Spleen (tissue), 11 donors: ENCODE measurements around the gene ELOVL2. TPM values are rescaled to one million over a fixed set of nuclear protein-coding genes. Genes with fewer than 3 reads are reported as not detected.
"Not testable (repeated sequence)": the region's sequence is repeated elsewhere in the genome, so short reads cannot be mapped to it uniquely, and the experiment has no call there.

ENCODE experiments used
- DNase-seq: peaks from one replicate; pipeline ENCODE4 v3.0.0-alpha.2; 2020
- H3K27ac ChIP-seq, 8 donors: fragments of 200-600 bp; sonication (generic) in 7 of 8; 1 replicate in 4 of 8; 2 replicates in 4 of 8; pipeline versions ENCODE4 v1.5.0 to v1.8.0; 2016 to 2021; ENCODE audit warnings: inconsistent platforms in 4 of 8, mild to moderate bottlenecking in 4 of 8, moderate library complexity in 1 of 8
- H3K27me3 ChIP-seq, 7 donors: fragments of 200-600 bp; sonication (generic) in 6 of 7; replicated peaks in 1 of 7; 1 replicate in 4 of 7; 2 replicates in 3 of 7; pipeline versions ENCODE4 v1.5.0 to v1.8.0; 2016 to 2021; ENCODE audit warnings: inconsistent platforms in 3 of 7, mild to moderate bottlenecking in 1 of 7
- H3K36me3 ChIP-seq, 6 donors: fragments of 200-600 bp; sonication (generic) in 5 of 6; 1 replicate in 4 of 6; 2 replicates in 2 of 6; pipeline versions ENCODE4 v1.5.0 to v1.8.0; 2016 to 2021; ENCODE audit warnings: inconsistent platforms in 2 of 6
- H3K4me1 ChIP-seq, 6 donors: fragments of 200-600 bp; sonication (generic) in 5 of 6; 1 replicate in 3 of 6; 2 replicates in 3 of 6; pipeline versions ENCODE4 v1.5.0 to v1.8.0; 2016 to 2021; ENCODE audit warnings: inconsistent platforms in 3 of 6
- H3K4me3 ChIP-seq, 8 donors: fragments of 200-600 bp; sonication (generic) in 7 of 8; 1 replicate in 4 of 8; 2 replicates in 4 of 8; pipeline versions ENCODE4 v1.5.0 to v1.8.0; 2016 to 2021; ENCODE audit warnings: inconsistent platforms in 4 of 8, mild to moderate bottlenecking in 4 of 8, moderate library complexity in 2 of 8
- H3K9me3 ChIP-seq, 8 donors: fragments of 200-600 bp; sonication (generic) in 7 of 8; 1 replicate in 4 of 8; 2 replicates in 4 of 8; pipeline versions ENCODE4 v1.5.0 to v1.8.0; 2016 to 2021; ENCODE audit warnings: inconsistent platforms in 4 of 8
- CTCF ChIP-seq, 11 experiments: fragments of 200-600 bp in 7 of 11; fragments of 450-650 bp in 4 of 11; sonication (generic) in 4 of 11; IDR thresholded peaks in 8 of 11; conservative IDR thresholded peaks in 3 of 11; 1 replicate in 7 of 11; 2 replicates in 4 of 11; pipeline versions ENCODE4 v1.4.0 to v1.8.0; 2016 to 2021; ENCODE audit warnings: antibody characterized with exemption in 11 of 11, inconsistent platforms in 4 of 11, mild to moderate bottlenecking in 1 of 11
- POLR2A ChIP-seq, 3 donors: fragments of 450-650 bp; IDR thresholded peaks; one replicate each; pipeline ENCODE4 v1.5.1; 2017; ENCODE audit warnings: antibody characterized with exemption in 3 of 3, mild to moderate bottlenecking in 1 of 3
- POLR2AphosphoS5 ChIP-seq, 3 donors: sonication (generic); formaldehyde crosslinking; IDR thresholded peaks; one replicate each; pipeline ENCODE4 v1.5.1; 2017; ENCODE audit warnings: antibody characterized with exemption in 3 of 3
- WGBS, 5 donors: extraction: QIAGEN DNeasy Blood & Tissue Kit in 3 of 5; methylation state at CpG; one replicate each; pipeline versions ENCODE4 v1.1.5 to v1.1.7; 2013 to 2018; 5-methylcytosine and 5-hydroxymethylcytosine counted together
- intact Hi-C: fragments of 100-400 bp; cut with DNase I; formaldehyde crosslinking; loops from one replicate; pipeline ENCODE4 v1.15.0; 2023; ENCODE audit warnings: low total_unique reads
- polyA plus RNA-seq, 3 donors: library from polyadenylated mRNA; stranded (reverse); fragments of 200-250 nt; gene quantifications; one replicate each; pipeline ENCODE4 v1.2.1, GENCODE V29; 2013
- total RNA-seq, 7 donors: library from RNA; depleted of rRNA in 3 of 7; stranded (reverse); fragments of >200 nt in 3 of 7; fragmentation: NEBNext Ultra II Directional in 4 of 7; extraction: Animal tissue kit (Norgen Biotek cat#: 25700) in 4 of 7; gene quantifications; one replicate each; pipeline versions ENCODE4 v1.1.0 to v1.2.1, GENCODE V29; 2016 to 2021
- donor health status: healthy with polysubstance abuse.
- donor health status: DM: no; HTN: no; CAD: no; lungs with moderate emphysema.
- donor health status: DM: no; HTN: no; CAD: no.
- donor health status: Bipolar disorder and iron deficiency.
- donor health status: healthy.
- donor health status: DM: no; HTN: no; CAD: no.
- donor health status: DM: yes; HTN: yes; CAD: no.

ELOVL2 gene
- total and polyA plus RNA-seq, 10 donors = 0.03 to 0.08 (median 0.04) TPM; not detected in 7

- H3K27ac ChIP-seq = no peak overlapping the region
- TF ChIP-seq CTCF (IDR thresholded peaks at IDR 0.05 in 8 of 11, conservative IDR thresholded peaks at IDR 0.05 in 3 of 11) = no peak
- TF ChIP-seq POLR2A (IDR thresholded peaks at IDR 0.05) = no peak
- TF ChIP-seq POLR2AphosphoS5 (IDR thresholded peaks at IDR 0.05) = no peak
- 90 to 95% (median 91%) methylated on average over 15 of the region's 15 CpGs for WGBS, 5 donors
- peaks cover 0 to 6% (median 0%) of the 10 kb centered on the region in 8 donors for H3K9me3 ChIP-seq
- H3K36me3 ChIP-seq = no peaks in the 10 kb centered on the region
- no peak overlapping the region for H3K4me3 ChIP-seq
- H3K27me3 ChIP-seq = peaks cover 0 to 12% (median 0%) of the 10 kb centered on the region in 7 donors
- intact Hi-C loops = no loop called here
- DNase-seq = no peak
- H3K4me1 ChIP-seq = no peaks in the 10 kb centered on the region
Measured at GRCh38 chr6:10989587-10989986, 54.5 kb downstream of the ELOVL2 start.

GRCh38 chr6:10984959-10985358 lies 59.1 kb downstream of the ELOVL2 start:
- intact Hi-C loops, H3K27ac ChIP-seq, H3K4me1 ChIP-seq, H3K4me3 ChIP-seq, H3K9me3 ChIP-seq, H3K36me3 ChIP-seq, DNase-seq: not testable (repeated sequence)
- H3K27me3 ChIP-seq = peaks cover 0 to 12% (median 0%) of the 10 kb centered on the region in 7 donors
- 50 to 85% (median 72%) methylated on average over 1 to 2 of the region's 2 CpGs for WGBS, 5 donors

- H3K27ac ChIP-seq = no peak overlapping the region
- intact Hi-C loops = no loop called here
- H3K4me1 ChIP-seq = no peaks in the 10 kb centered on the region
- H3K27me3 ChIP-seq = no peaks in the 10 kb centered on the region
- TF ChIP-seq CTCF (IDR thresholded peaks at IDR 0.05 in 8 of 11, conservative IDR thresholded peaks at IDR 0.05 in 3 of 11) = no peak
- TF ChIP-seq POLR2A (IDR thresholded peaks at IDR 0.05) = no peak
- no peak for TF ChIP-seq POLR2AphosphoS5 (IDR thresholded peaks at IDR 0.05)
- H3K4me3 ChIP-seq = no peak overlapping the region
- H3K36me3 ChIP-seq = no peaks in the 10 kb centered on the region
- peaks cover 0 to 6% (median 0%) of the 10 kb centered on the region in 8 donors for H3K9me3 ChIP-seq
- no peak for DNase-seq
- whole genome bisulfite sequencing, 5 donors = 67 to 89% (median 80%) methylated on average over 1 of the region's 1 CpG
Measured at GRCh38 chr6:10981409-10981808, 62.7 kb downstream of the ELOVL2 start.

- intact Hi-C loops = no loop called here
- no peak for DNase-seq
- Histone ChIP-seq H3K27ac (no peak overlapping the region), H3K4me3 (no peak overlapping the region), H3K27me3 (no peaks in the 10 kb centered on the region), H3K4me1 (no peaks in the 10 kb centered on the region), H3K36me3 (no peaks in the 10 kb centered on the region), H3K9me3 (peaks cover 0 to 3% (median 0%) of the 10 kb centered on the region in 8 donors)
- 86 to 97% (median 92%) methylated on average over 1 of the region's 1 CpG for WGBS, 5 donors
- no peak for TF ChIP-seq POLR2A (IDR thresholded peaks at IDR 0.05)
- no peak for TF ChIP-seq CTCF (IDR thresholded peaks at IDR 0.05 in 8 of 11, conservative IDR thresholded peaks at IDR 0.05 in 3 of 11)
- no peak for TF ChIP-seq POLR2AphosphoS5 (IDR thresholded peaks at IDR 0.05)
Measured at GRCh38 chr6:10979603-10980002, 64.5 kb downstream of the ELOVL2 start.
